ENCODE data around the gene EGFL7.
A peak's percentile ranks its signal among the peaks of the same experiment; 100 is the strongest.

Gene EGFL7

DNA sequence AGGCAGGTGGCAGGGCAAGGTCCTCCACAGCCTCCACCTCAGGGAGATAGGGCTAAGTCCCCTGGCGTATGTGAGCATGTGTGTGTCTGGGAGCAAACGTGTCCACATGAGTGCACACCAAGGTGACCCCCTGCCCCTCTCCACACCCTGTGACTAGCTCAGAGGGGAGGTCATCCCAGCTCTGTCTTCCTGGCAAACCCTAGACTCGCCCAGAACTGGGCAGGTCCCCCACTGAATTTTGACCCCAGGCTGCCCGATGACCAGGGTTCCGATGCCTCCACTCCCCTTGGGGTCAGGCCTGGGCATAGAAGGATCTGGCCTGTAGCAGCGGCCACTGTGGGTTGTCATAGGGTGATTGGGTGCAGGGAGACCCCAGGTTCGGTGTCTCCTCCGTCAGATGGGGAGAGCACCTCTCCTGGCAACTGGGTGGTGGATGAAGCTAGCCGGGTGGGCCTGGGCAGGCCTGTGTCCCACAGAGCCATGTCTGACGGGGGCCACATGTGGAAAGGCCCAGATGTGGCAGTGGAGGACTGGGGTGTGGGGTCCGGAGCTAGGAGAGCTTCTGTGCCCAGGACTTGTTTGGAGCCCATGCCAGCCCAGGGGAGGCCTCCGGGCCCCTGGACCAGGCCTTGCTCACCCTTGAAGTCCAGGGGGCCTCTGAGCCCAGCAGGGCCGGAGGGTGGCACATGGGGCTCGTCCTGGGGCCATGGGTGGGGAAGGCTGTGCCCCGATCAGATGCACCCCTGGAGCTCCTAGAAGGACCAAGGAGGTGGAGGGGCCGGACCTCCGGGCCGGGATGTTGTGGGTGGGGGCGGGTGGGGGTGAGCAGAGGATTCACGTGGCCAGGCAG lies 55.9 kb downstream of the EGFL7 start:
- Histone ChIP-seq H3K4me2 (ENCODE audit: low read length) (no peak overlapping the region), H3K4me3 (ENCODE audit: low read length) (no peak overlapping the region), H3K9me3 (replicated peaks; ENCODE audit: low read length) (no peaks in the 10 kb centered on the region), H3K4me1 (ENCODE audit: control insufficient read depth, insufficient read depth, low read length) (peaks cover 9% of the 10 kb centered on the region), H3K9ac (ENCODE audit: low read depth, low read length) (no peak overlapping the region), H3K36me3 (ENCODE audit: insufficient read depth, low read length) (peaks cover 12% of the 10 kb centered on the region), H3K27me3 (ENCODE audit: control insufficient read depth, insufficient read depth, low read length) (peaks cover 17% of the 10 kb centered on the region)

DNA sequence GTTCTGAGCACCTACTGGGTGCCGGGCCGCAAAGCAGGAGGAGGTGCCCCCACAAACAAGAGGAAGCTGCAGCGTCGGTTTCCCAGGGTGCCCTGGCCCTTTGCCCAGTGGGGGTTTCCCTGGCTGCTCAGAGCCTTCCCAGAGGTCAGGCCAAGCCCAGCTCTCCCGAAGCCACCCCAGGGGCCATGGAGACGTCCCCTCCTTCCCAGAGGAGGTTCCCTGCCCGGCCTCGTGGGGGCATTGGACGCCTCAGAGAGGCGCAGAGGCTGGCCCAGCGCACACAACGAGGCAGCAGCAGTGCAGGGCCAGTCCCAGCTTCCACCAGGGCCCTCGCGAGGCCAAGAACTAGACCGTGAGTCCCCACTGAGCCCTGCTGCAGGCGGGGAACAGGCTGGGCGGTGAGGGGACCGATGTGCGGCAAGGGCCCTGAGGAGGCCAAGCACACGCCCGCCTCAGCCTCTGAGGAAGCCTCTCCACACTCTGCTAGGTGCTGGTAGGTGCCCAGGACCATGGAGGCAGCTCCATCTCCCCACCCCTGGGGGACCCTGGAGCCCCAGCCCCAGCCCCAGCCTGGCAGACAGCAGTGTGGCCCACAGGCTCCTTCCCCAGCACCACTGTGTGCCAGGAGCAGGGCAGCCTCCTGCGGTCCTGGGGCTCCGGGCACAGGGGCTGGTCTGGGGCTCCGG lies 56.6 kb downstream of the EGFL7 start:
- H3K9me3 ChIP-seq (replicated peaks; ENCODE audit: low read length), result no peaks in the 10 kb centered on the region
- peaks cover 20% of the 10 kb centered on the region for H3K36me3 ChIP-seq (ENCODE audit: insufficient read depth, low read length)
- H3K4me3 ChIP-seq (ENCODE audit: low read length), result no peak overlapping the region
- peaks cover 9% of the 10 kb centered on the region for H3K4me1 ChIP-seq (ENCODE audit: control insufficient read depth, insufficient read depth, low read length)
- H3K4me2 ChIP-seq (ENCODE audit: low read length), result no peak overlapping the region
- H3K27me3 ChIP-seq (ENCODE audit: control insufficient read depth, insufficient read depth, low read length), result peaks cover 10% of the 10 kb centered on the region
- H3K9ac ChIP-seq (ENCODE audit: low read depth, low read length), result no peak overlapping the region

DNA sequence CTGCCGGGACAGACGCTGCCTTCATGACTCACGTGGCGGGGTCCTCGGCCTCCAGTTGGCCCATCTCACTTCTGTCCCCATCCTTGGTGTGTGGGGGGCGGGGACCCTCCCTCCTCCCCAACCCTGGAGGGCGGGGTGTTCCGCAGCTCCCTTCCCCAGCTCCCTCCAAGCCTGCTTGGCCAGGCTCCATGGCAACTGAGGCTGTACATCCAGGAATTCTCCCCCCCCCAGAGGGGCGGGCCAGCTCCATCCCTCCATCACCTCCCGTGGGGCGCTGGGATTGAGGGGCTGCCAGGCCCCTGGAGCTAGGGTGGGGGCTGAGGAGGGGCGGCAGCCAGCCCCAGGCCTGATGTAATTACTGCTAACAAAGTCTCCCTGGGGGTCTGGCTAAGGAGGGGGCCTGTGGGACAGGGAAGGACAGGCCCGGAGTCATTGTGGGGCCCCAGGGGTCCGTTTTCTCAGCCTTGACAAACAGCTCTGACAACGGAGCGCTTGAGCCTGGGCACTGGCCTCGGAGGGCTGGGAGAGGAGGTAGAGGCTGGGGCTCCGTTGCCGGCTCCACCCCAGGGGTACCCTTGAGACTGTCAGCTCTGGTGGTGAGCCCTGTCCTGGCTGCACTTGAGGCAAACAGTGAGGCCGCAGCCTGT lies 57.7 kb downstream of the EGFL7 start:
- H3K9ac ChIP-seq (ENCODE audit: low read depth, low read length), result no peak overlapping the region
- H3K4me1 ChIP-seq (ENCODE audit: control insufficient read depth, insufficient read depth, low read length), result peaks cover 9% of the 10 kb centered on the region
- H3K27me3 ChIP-seq (ENCODE audit: control insufficient read depth, insufficient read depth, low read length), result peaks cover 5% of the 10 kb centered on the region
- no peak overlapping the region for H3K4me3 ChIP-seq (ENCODE audit: low read length)
- no peaks in the 10 kb centered on the region for H3K9me3 ChIP-seq (replicated peaks; ENCODE audit: low read length)
- H3K36me3 ChIP-seq (ENCODE audit: insufficient read depth, low read length), result peaks cover 28% of the 10 kb centered on the region
- no peak overlapping the region for H3K4me2 ChIP-seq (ENCODE audit: low read length)

DNA sequence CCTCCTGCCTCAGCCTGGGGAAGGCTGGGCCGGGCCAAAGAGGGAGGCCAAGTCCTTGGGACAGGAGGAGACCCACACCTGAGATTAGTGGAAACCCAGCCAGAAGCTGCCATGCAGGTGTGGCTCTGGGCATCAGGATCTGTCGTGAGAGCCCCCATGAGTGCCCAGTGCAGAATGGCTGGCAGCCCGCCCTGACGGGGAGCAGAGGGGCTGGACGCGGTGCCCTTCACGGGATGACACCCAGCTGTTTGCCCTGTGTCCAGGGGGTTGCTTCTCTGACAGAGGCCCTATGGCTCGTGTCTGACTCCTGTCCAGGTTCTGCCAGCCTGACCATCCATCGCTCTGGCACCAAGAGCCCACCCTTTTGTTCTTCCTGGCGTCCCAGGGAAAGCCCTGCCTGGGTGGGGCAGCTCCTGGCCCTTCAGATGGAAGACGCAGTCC lies 58.2 kb downstream of the EGFL7 start:
- Histone ChIP-seq H3K9me3 (replicated peaks; ENCODE audit: low read length) (no peaks in the 10 kb centered on the region), H3K9ac (ENCODE audit: low read depth, low read length) (no peak overlapping the region), H3K27me3 (ENCODE audit: control insufficient read depth, insufficient read depth, low read length) (peaks cover 1% of the 10 kb centered on the region), H3K4me1 (ENCODE audit: control insufficient read depth, insufficient read depth, low read length) (peaks cover 15% of the 10 kb centered on the region), H3K4me3 (ENCODE audit: low read length) (no peak overlapping the region), H3K4me2 (ENCODE audit: low read length) (no peak overlapping the region), H3K36me3 (ENCODE audit: insufficient read depth, low read length) (peaks cover 33% of the 10 kb centered on the region)

DNA sequence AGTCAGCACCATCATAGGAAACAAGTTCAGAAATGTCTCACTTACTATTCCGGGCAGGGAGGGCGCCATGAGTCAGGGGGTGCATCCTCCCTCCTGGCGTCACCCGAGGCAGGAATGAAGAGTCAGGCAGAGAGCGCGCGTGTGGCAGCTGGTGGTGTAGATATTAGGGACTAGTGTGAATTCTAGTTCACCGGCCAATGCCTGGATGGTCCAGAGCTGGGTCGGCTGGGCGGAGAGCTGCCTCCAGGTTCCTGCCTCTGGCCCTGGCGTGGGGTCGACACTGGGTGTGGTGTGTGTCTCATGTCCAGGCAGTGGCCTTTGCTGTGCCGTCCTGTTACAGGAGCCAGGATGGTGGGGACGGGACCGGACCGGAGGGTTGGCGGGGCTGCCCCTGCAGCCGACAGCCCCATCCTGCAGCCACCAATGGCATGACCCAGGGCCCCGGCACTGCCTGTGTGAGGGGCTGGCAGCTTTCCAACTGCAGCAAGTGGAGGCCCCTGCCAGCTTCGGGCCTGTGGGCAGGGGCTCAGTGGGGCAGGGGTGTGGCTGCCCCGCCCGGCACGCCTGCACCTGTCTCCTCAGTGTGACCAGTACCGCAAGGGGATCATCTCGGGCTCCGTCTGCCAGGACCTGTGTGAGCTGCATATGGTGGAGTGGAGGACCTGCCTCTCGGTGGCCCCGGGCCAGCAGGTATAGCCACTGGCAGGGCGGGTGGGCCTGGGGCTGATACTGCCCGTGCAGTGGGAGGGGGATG lies 58.8 kb downstream of the EGFL7 start:
- no peak overlapping the region for H3K4me3 ChIP-seq (ENCODE audit: low read length)
- H3K4me1 ChIP-seq (ENCODE audit: control insufficient read depth, insufficient read depth, low read length), result peaks cover 21% of the 10 kb centered on the region
- H3K4me2 ChIP-seq (ENCODE audit: low read length), result no peak overlapping the region
- H3K9me3 ChIP-seq (replicated peaks; ENCODE audit: low read length), result no peaks in the 10 kb centered on the region
- H3K9ac ChIP-seq (ENCODE audit: low read depth, low read length), result no peak overlapping the region
- no peaks in the 10 kb centered on the region for H3K27me3 ChIP-seq (ENCODE audit: control insufficient read depth, insufficient read depth, low read length)
- peaks cover 39% of the 10 kb centered on the region for H3K36me3 ChIP-seq (ENCODE audit: insufficient read depth, low read length)

Small RNAs within 50 kb of the gene (small RNA-seq; reads per million reads assigned to genes)
- gene MIR126, result 80.0 reads per million, percentile 97 among the genes with 10 or more reads in this experiment
